ENCODE measurements around the gene FBLN2.

Gene FBLN2

GRCh38 chr3:13624671-13625125, 75.8 kb downstream of the FBLN2 start:
- no peak for DNase-seq (ENCODE audit: low spot score)

- DNase-seq (ENCODE audit: low spot score) = no peak
Observed at GRCh38 chr3:13626396-13626795, 77.5 kb downstream of the FBLN2 start.

- no peak for DNase-seq (ENCODE audit: low spot score)
Observed at GRCh38 chr3:13626915-13627460, 78.1 kb downstream of the FBLN2 start.

GRCh38 chr3:13627681-13628080, 78.8 kb downstream of the FBLN2 start:
- no peak for DNase-seq (ENCODE audit: low spot score)

- DNase-seq (ENCODE audit: low spot score) = no peak
Observed at GRCh38 chr3:13628432-13628831, 79.5 kb downstream of the FBLN2 start.

GRCh38 chr3:13628841-13629551, 80.1 kb downstream of the FBLN2 start:
- DNase-seq (ENCODE audit: low spot score) = no peak

GRCh38 chr3:13629644-13630043, 80.7 kb downstream of the FBLN2 start:
- no peak for DNase-seq (ENCODE audit: low spot score)

GRCh38 chr3:13631256-13631655, 82.3 kb downstream of the FBLN2 start:
- no peak for DNase-seq (ENCODE audit: low spot score)

GRCh38 chr3:13633176-13633575, 84.3 kb downstream of the FBLN2 start:
- no peak for DNase-seq (ENCODE audit: low spot score)

GRCh38 chr3:13634151-13634550, 85.2 kb downstream of the FBLN2 start:
- DNase-seq (ENCODE audit: low spot score) = no peak

GRCh38 chr3:13634615-13635014, 85.7 kb downstream of the FBLN2 start:
- DNase-seq (ENCODE audit: low spot score) = no peak

GRCh38 chr3:13636186-13636585, 87.3 kb downstream of the FBLN2 start:
- no peak for DNase-seq (ENCODE audit: low spot score)

GRCh38 chr3:13636874-13637273, 87.9 kb downstream of the FBLN2 start:
- DNase-seq (ENCODE audit: low spot score) = no peak

- no peak for DNase-seq (ENCODE audit: low spot score)
Observed at GRCh38 chr3:13637311-13637891, 88.5 kb downstream of the FBLN2 start.

GRCh38 chr3:13637953-13638352, 89.0 kb downstream of the FBLN2 start:
- no peak for DNase-seq (ENCODE audit: low spot score)

- no peak for DNase-seq (ENCODE audit: low spot score)
Observed at GRCh38 chr3:13638927-13639326, 90.0 kb downstream of the FBLN2 start.

- DNase-seq (ENCODE audit: low spot score) = no peak
Observed at GRCh38 chr3:13642597-13642996, 93.7 kb downstream of the FBLN2 start.

- DNase-seq (ENCODE audit: low spot score) = no peak
Observed at GRCh38 chr3:13644341-13645117, 95.6 kb downstream of the FBLN2 start.

GRCh38 chr3:13645801-13646637, 97.1 kb downstream of the FBLN2 start:
- DNase-seq (ENCODE audit: low spot score) = no peak

GRCh38 chr3:13647298-13648059, 98.6 kb downstream of the FBLN2 start:
- no peak for DNase-seq (ENCODE audit: low spot score)
